Fibroblast of lung (primary cell): ENCODE results near the gene L3MBTL4. TPM values are rescaled to one million over a fixed set of nuclear protein-coding genes. Genes with fewer than 3 reads are reported as not detected.

Experiments used
- DNase-seq, 2 donors: peaks; one replicate each; pipeline versions ENCODE4 v3.0.0 to v3.0.0-alpha.2; 2010; ENCODE audit warnings: low read depth in 2 of 2
- H2AFZ ChIP-seq: 2 replicates; pipeline ENCODE4 v1.5.1; 2012; ENCODE audit warnings: low read length, control low read depth, inconsistent platforms
- H3K27ac ChIP-seq: 2 replicates; pipeline ENCODE4 v1.5.1; 2011; ENCODE audit warnings: low read length, control low read depth; ENCODE audit not compliant: insufficient read depth
- H3K27me3 ChIP-seq: 2 replicates; pipeline ENCODE4 v1.5.1; 2011; ENCODE audit warnings: mild to moderate bottlenecking, low read length; ENCODE audit not compliant: control insufficient read depth, insufficient read depth
- H3K36me3 ChIP-seq: 2 replicates; pipeline ENCODE4 v1.5.1; 2011; ENCODE audit warnings: low read length; ENCODE audit not compliant: control insufficient read depth, insufficient read depth
- H3K4me1 ChIP-seq: 2 replicates; pipeline ENCODE4 v1.5.1; 2011; ENCODE audit warnings: low read length; ENCODE audit not compliant: control insufficient read depth, insufficient read depth; ENCODE audit errors: extremely low read depth
- H3K4me2 ChIP-seq: 2 replicates; pipeline ENCODE4 v1.5.1; 2011; ENCODE audit warnings: low read length, control low read depth; ENCODE audit not compliant: insufficient read depth; ENCODE audit errors: extremely low read depth
- H3K4me3 ChIP-seq, 4 experiments: fragments of 200-600 bp in 1 of 4; sonication (generic) in 1 of 4; replicated peaks in 1 of 4; 2 replicates each; pipeline ENCODE4 v1.5.1; 2011 to 2016; ENCODE audit warnings: low read length in 4 of 4, low read depth in 3 of 4, mild to moderate bottlenecking in 3 of 4, control low read depth in 2 of 4, inconsistent platforms in 1 of 4, mixed read lengths in 1 of 4; ENCODE audit not compliant: insufficient read depth in 1 of 4; ENCODE audit errors: control extremely low read depth in 1 of 4
- H3K79me2 ChIP-seq: 2 replicates; pipeline ENCODE4 v1.5.1; 2012; ENCODE audit warnings: mild to moderate bottlenecking, low read length, inconsistent platforms; ENCODE audit not compliant: control insufficient read depth, insufficient read depth
- H3K9ac ChIP-seq: 2 replicates; pipeline ENCODE4 v1.5.1; 2011; ENCODE audit warnings: mild to moderate bottlenecking, low read length, control low read depth; ENCODE audit not compliant: insufficient read depth
- H3K9me3 ChIP-seq: 2 replicates; pipeline ENCODE4 v1.5.1; 2012; ENCODE audit warnings: low read depth, low read length; ENCODE audit not compliant: control insufficient read depth, insufficient read depth
- H4K20me1 ChIP-seq: 2 replicates; pipeline ENCODE4 v1.5.1; 2011; ENCODE audit warnings: low read length; ENCODE audit not compliant: control insufficient read depth, insufficient read depth; ENCODE audit errors: extremely low read depth
- CTCF ChIP-seq, 2 donors: IDR thresholded peaks in 1 of 2; conservative IDR thresholded peaks in 1 of 2; 1 replicate in 1 of 2; 2 replicates in 1 of 2; pipeline ENCODE4 v1.5.1; 2011 to 2012; ENCODE audit warnings: low read length in 2 of 2, control low read depth in 1 of 2, inconsistent platforms in 1 of 2, low read depth in 1 of 2, mild to moderate bottlenecking in 1 of 2
- EZH2 ChIP-seq: IDR thresholded peaks from 2 replicates; pipeline ENCODE4 v1.5.1; 2012; ENCODE audit warnings: low read length, control low read depth, mild to moderate bottlenecking; ENCODE audit errors: missing control alignments
- polyA plus RNA-seq, 2 donors: library from polyadenylated mRNA; depleted of rRNA in 1 of 2; stranded (reverse) in 1 of 2; unstranded in 1 of 2; fragments of >200 nt; gene quantifications; 2 replicates each; pipeline ENCODE4 v1.2.1, GENCODE V29; 2011 to 2012; ENCODE audit warnings: missing spikeins in 1 of 2
- total RNA-seq: library from RNA; depleted of rRNA; stranded (reverse); fragments of >200 nt; gene quantifications from 2 replicates; pipeline ENCODE4 v1.2.1, GENCODE V29; 2014

The L3MBTL4 gene
- total and polyA plus RNA-seq, 2 donors (not counting 1 experiment from before 2014, with no cell fraction given): 0.06 to 0.33 TPM

GRCh38 chr18:6115710-6116109 is 299.0 kb downstream of the L3MBTL4 start:
- Histone ChIP-seq H3K79me2 (no peaks in the 10 kb centered on the region), H4K20me1 (no peaks in the 10 kb centered on the region), H3K4me1 (no peaks in the 10 kb centered on the region), H3K4me3 (no peak overlapping the region), H3K27me3 (no peaks in the 10 kb centered on the region), H3K36me3 (no peaks in the 10 kb centered on the region), H3K9me3 (no peaks in the 10 kb centered on the region), H3K4me2 (no peak overlapping the region), H2AFZ (no peak overlapping the region), H3K27ac (no peak overlapping the region), H3K9ac (no peak overlapping the region)
- no peak for DNase-seq
- TF ChIP-seq CTCF (conservative IDR thresholded peaks at IDR 0.05 in 1 of 2, IDR thresholded peaks at IDR 0.05 in 1 of 2; ENCODE audit: low read depth in 1 of 2, low read length in 2 of 2) (no peak), EZH2 (no peak)

- no peak for TF ChIP-seq CTCF (conservative IDR thresholded peaks at IDR 0.05 in 1 of 2, IDR thresholded peaks at IDR 0.05 in 1 of 2; ENCODE audit: low read depth in 1 of 2, low read length in 2 of 2)
- no peak for TF ChIP-seq EZH2
- H3K9me3 ChIP-seq: no peaks in the 10 kb centered on the region
- DNase-seq: no peak
- no peak overlapping the region for H3K27ac ChIP-seq
- no peak overlapping the region for H3K4me3 ChIP-seq
- no peaks in the 10 kb centered on the region for H3K27me3 ChIP-seq
- no peak overlapping the region for H3K4me2 ChIP-seq
- H3K9ac ChIP-seq: no peak overlapping the region
- no peaks in the 10 kb centered on the region for H3K4me1 ChIP-seq
- H3K79me2 ChIP-seq: no peaks in the 10 kb centered on the region
- no peak overlapping the region for H2AFZ ChIP-seq
- no peaks in the 10 kb centered on the region for H3K36me3 ChIP-seq
- H4K20me1 ChIP-seq: no peaks in the 10 kb centered on the region
These were observed 301.1 kb downstream of the L3MBTL4 start for GRCh38 chr18:6113650-6114049.

GRCh38 chr18:6111726-6112125 is 303.0 kb downstream of the L3MBTL4 start:
- Histone ChIP-seq H3K79me2 (no peaks in the 10 kb centered on the region), H4K20me1 (no peaks in the 10 kb centered on the region), H3K36me3 (no peaks in the 10 kb centered on the region), H3K4me2 (no peak overlapping the region), H3K9ac (no peak overlapping the region), H2AFZ (no peak overlapping the region), H3K27me3 (no peaks in the 10 kb centered on the region), H3K4me3 (no peak overlapping the region), H3K27ac (no peak overlapping the region), H3K9me3 (no peaks in the 10 kb centered on the region), H3K4me1 (no peaks in the 10 kb centered on the region)
- TF ChIP-seq CTCF (conservative IDR thresholded peaks at IDR 0.05 in 1 of 2, IDR thresholded peaks at IDR 0.05 in 1 of 2; ENCODE audit: low read depth in 1 of 2, low read length in 2 of 2) (no peak), EZH2 (no peak)
- DNase-seq: no peak
